VCaP (cell line): Measurements from ENCODE around the gene CAMTA1.
A peak's percentile ranks its signal among the peaks of the same experiment; 100 is the strongest.

Experiments
- H3K27ac ChIP-seq: fragments of 450-650 bp; 2 replicates; pipeline ENCODE4 v1.5.1; 2017
- TF ChIP-seq, protein P1 (sequence below): fragments of 450-650 bp; conservative IDR thresholded peaks from 2 replicates; pipeline ENCODE4 v1.5.1; 2017; ENCODE audit warnings: mild to moderate bottlenecking, moderate library complexity

The CAMTA1 gene

GRCh38 chr1:6906783-6907182 lies 121.5 kb downstream of the CAMTA1 start:
- TF ChIP-seq, protein P1, sequence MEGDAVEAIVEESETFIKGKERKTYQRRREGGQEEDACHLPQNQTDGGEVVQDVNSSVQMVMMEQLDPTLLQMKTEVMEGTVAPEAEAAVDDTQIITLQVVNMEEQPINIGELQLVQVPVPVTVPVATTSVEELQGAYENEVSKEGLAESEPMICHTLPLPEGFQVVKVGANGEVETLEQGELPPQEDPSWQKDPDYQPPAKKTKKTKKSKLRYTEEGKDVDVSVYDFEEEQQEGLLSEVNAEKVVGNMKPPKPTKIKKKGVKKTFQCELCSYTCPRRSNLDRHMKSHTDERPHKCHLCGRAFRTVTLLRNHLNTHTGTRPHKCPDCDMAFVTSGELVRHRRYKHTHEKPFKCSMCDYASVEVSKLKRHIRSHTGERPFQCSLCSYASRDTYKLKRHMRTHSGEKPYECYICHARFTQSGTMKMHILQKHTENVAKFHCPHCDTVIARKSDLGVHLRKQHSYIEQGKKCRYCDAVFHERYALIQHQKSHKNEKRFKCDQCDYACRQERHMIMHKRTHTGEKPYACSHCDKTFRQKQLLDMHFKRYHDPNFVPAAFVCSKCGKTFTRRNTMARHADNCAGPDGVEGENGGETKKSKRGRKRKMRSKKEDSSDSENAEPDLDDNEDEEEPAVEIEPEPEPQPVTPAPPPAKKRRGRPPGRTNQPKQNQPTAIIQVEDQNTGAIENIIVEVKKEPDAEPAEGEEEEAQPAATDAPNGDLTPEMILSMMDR, result no peak
- no peak overlapping the region for H3K27ac ChIP-seq

DNA sequence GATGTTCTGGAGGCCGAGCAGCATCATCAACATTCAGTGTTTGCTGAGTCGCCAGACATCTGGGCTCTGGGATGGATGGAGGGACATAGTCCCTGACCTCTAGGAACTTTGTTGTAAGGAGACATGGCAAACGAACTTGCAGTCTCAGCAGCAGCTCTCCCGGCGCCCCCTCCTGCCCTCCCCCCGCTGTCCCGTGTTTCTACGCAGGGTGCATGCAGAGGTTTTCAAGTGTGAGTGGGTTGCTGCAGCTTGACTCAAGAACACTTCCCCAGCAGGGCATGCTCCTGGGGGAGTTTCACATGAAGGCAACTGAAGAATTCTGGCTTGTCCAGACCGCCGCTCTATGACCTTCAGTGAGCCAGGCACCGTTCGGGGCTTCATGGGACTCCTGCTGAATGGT lies 121.9 kb downstream of the CAMTA1 start:
- TF ChIP-seq, protein P1, result no peak
- no peak overlapping the region for H3K27ac ChIP-seq

GRCh38 chr1:6907676-6908434 lies 122.6 kb downstream of the CAMTA1 start:
- TF ChIP-seq, protein P1, result no peak
- H3K27ac ChIP-seq, result no peak overlapping the region

DNA sequence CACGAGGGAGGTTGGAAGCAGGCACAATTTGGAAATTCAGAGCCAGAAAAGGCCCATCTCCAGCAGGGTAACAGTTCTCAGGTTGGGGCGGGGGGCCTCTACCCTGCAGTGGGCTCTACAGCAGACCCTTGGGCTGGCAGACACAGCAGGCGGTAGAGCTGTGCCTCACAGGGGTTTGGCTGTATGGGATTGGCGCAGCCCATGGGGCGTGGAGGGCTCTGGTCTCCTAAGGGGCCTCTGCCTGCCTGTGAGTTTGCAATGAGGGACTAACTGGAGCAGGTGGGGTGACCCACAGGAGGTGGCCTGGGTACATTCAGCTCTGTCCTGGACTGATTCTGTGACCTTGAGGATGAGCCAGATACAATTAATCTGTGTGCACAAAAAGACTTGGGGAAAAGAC lies 124.1 kb downstream of the CAMTA1 start:
- H3K27ac ChIP-seq, result peak overlapping the region; percentile 27; the same call in 1 of the 2 replicates
- TF ChIP-seq, protein P1, result no peak

GRCh38 chr1:6909857-6910256 lies 124.6 kb downstream of the CAMTA1 start:
- peak overlapping the region; percentile 27; the same call in 1 of the 2 replicates for H3K27ac ChIP-seq
- TF ChIP-seq, protein P1, result no peak

DNA sequence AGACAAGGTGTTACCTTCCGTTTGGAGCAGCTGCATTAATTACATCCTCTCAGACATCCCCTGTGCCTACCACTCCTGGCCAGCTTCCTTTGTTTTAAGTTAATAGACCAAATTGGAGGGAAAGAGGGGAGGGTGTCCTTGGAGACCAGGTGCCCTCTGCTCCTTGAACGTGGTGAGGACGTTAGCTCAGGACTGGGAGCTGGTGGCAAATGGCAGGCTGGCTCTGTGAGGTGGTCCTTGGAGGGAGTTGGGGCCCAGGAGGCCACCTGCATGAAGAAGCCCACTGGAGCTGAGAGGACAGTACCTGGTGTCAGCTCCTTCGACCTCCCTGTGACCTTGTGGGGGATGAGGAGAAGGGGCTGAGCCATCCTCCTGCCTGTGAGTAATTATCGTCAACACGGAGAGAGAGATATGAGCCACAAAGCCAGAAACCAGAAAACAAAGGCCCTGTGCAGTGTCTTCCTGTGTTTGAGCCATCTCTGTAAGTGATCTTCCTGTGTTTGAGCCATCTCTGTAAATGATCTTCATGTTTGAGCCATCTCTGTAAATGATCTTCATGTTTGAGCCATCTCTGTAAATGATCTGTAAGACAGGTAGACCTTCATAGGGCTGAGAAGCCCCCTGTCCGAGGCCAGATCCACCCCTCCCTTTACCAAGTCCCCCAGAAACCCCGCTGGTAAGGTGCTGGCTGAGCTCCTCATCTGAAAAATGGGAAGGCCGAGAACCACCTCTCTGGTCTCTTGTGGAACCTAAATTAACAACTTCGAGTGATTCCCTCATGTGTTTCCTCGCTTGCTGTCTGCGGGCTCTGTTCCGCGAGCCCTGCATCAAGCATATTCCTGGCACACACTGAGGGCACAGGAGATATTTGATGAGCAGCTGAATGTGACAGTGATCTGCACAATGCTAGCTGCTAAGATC lies 126.0 kb downstream of the CAMTA1 start:
- H3K27ac ChIP-seq, result no peak overlapping the region

DNA sequence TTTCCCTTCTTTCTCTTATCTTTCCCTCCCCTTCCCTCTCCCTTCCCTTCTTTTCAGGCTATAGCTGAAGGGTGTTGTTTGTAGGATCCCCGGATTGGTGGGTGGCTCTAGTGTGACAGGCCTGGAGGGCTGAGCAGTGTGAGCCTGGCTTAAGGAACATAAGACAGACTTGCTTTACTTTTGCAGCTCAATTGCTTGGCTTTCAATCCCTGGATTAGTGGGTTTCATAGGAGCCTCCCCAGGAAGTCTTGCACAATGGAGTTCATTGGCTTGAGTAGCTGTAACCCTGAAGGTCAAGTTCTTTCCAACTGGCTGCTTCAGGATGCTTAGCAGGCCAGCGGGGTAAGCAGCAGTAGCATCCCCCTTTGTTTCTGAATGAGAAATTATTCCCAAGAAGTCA lies 126.7 kb downstream of the CAMTA1 start:
- TF ChIP-seq, protein P1, result no peak
- H3K27ac ChIP-seq, result no peak overlapping the region

More for the DNA sequence above, 126.0 kb downstream of the CAMTA1 start:
- TF ChIP-seq, protein P1, result no peak
